Neural progenitor cell (in vitro differentiated cells): ENCODE measurements around the gene CNOT3.
"Not testable (repeated sequence)": the region's sequence is repeated elsewhere in the genome, so short reads cannot be mapped to it uniquely, and the experiment has no call there.

ENCODE experiments used
- CTCF ChIP-seq: fragments of 200-600 bp; sonication (generic); IDR thresholded peaks from 2 replicates; pipeline ENCODE4 v1.5.1; 2017; ENCODE audit warnings: antibody characterized with exemption, mild to moderate bottlenecking
- EZH2 ChIP-seq: fragments of 200-600 bp; sonication (generic); IDR thresholded peaks from 2 replicates; pipeline ENCODE4 v1.6.1; 2017; ENCODE audit warnings: antibody characterized with exemption, mild to moderate bottlenecking, moderate library complexity

- not testable (repeated sequence) for TF ChIP-seq EZH2, CTCF
These were observed 56.9 kb downstream of the CNOT3 start for GRCh38 chr19:54194463-54194862.
